Measurements from ENCODE around the gene KLHDC8A. TPM values are rescaled to one million over a fixed set of nuclear protein-coding genes. Genes with fewer than 3 reads are reported as not detected.

The KLHDC8A gene
- not detected for total RNA-seq

GRCh38 chr1:205356440-205357139, at the start of gene KLHDC8A:
TSS of gene KLHDC8A (minus strand) at chr1:205356922. CDS start at chr1:205343604, 13,318 bp downstream.

GRCh38 chr1:205321162-205321958, 35.4 kb downstream of the KLHDC8A start, which contains the start of gene NUAK2:
TSS of gene NUAK2 (minus strand) at chr1:205321745. CDS start at chr1:205321628, 117 bp downstream.

Other genes with a start within 250 kb of the KLHDC8A start
- 10 to 100 TPM; 18.9 to 19.4 TPM for gene RBBP5, start 234.9 kb downstream of the KLHDC8A start, total RNA-seq
- 1 to 10 TPM; 8.7 to 9.4 TPM for gene DSTYK, start 145.2 kb downstream of the KLHDC8A start, total RNA-seq
- 1 to 10 TPM; 1.1 TPM for gene TMCC2, start 129.0 kb downstream of the KLHDC8A start, total RNA-seq
- gene NUAK2, start 35.2 kb downstream of the KLHDC8A start, total RNA-seq, result 10 to 100 TPM; 19.2 to 20.0 TPM
- under 1 TPM in 1 of 2 experiments, not detected in 1; 0.38 TPM for gene LEMD1, start 65.1 kb upstream of the KLHDC8A start, total RNA-seq
- under 1 TPM; 0.30 to 0.34 TPM for gene BLACAT1, start 99.1 kb upstream of the KLHDC8A start, total RNA-seq
- 1 to 10 TPM in 1 of 2 experiments, under 1 TPM in 1; 0.68 to 1.6 TPM for gene CDK18, start 147.7 kb upstream of the KLHDC8A start, total RNA-seq